ENCODE data around the gene SETBP1.

DNA sequence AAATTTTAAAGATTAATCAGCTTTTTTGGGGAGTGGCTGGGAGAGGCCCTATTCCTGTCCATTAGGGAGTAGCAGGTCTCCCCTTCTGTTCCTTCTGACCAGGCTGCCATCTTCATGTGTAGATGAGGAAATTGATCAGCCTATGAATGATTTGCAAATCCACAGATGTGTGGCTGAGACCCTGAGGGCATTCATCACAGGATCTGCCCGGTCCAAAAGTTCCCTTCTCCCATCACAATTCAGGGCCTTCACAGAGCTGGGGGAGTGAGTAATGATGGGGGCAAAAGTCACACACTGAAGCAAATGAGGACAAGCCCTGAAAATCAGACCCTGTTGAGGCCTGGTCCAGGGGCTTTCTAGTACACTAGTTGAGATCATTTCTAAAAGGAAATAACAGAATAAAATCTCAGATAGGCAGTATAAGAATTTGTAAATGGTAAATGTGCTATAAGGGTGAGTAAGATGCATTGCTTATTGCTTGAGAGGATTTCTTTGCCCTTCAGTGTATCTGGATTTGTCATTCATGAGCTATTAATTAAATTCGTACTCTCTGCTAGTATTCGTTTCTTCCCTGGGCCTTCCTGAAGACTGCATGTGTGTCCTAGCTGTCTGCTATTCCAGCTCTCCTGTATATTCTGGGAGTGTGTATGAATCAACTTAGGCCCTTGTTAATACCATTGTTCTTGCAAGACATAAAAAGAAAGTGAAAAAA lies 53.2 kb downstream of the SETBP1 start:
- TF ChIP-seq, protein P1, sequence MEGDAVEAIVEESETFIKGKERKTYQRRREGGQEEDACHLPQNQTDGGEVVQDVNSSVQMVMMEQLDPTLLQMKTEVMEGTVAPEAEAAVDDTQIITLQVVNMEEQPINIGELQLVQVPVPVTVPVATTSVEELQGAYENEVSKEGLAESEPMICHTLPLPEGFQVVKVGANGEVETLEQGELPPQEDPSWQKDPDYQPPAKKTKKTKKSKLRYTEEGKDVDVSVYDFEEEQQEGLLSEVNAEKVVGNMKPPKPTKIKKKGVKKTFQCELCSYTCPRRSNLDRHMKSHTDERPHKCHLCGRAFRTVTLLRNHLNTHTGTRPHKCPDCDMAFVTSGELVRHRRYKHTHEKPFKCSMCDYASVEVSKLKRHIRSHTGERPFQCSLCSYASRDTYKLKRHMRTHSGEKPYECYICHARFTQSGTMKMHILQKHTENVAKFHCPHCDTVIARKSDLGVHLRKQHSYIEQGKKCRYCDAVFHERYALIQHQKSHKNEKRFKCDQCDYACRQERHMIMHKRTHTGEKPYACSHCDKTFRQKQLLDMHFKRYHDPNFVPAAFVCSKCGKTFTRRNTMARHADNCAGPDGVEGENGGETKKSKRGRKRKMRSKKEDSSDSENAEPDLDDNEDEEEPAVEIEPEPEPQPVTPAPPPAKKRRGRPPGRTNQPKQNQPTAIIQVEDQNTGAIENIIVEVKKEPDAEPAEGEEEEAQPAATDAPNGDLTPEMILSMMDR (IDR thresholded peaks at IDR 0.05): no peak
- TF ChIP-seq POLR2AphosphoS5 (IDR thresholded peaks at IDR 0.05; ENCODE audit: low read depth, low read length) (no peak), SIN3A (IDR thresholded peaks at IDR 0.05; ENCODE audit: borderline replicate concordance, insufficient read depth, low read depth, low read length) (no peak)
